ENCODE measurements around the gene BAZ1B.

- no peak for TF ChIP-seq CTCF (IDR thresholded peaks at IDR 0.05)
- no peak for TF ChIP-seq EP300 (IDR thresholded peaks at IDR 0.05)
- no peak for TF ChIP-seq POLR2A (IDR thresholded peaks at IDR 0.05)
These were observed 38.2 kb upstream of the BAZ1B start for GRCh38 chr7:73560109-73560835.
